Ovary (tissue), 9 donors: Measurements from ENCODE around the gene ATP2B2. TPM values are rescaled to one million over a fixed set of nuclear protein-coding genes. Genes with fewer than 3 reads are reported as not detected.

Experiments
- DNase-seq, 5 donors: peaks; one replicate each; pipeline ENCODE4 v3.0.0-alpha.2; 2019 to 2020
- H3K27ac ChIP-seq, 2 donors: fragments of 200-600 bp; one replicate each; pipeline versions ENCODE4 v1.5.1 to v1.8.0; 2019 to 2022
- H3K27me3 ChIP-seq: fragments of 200-600 bp; one replicate; pipeline ENCODE4 v1.8.0; 2022
- H3K36me3 ChIP-seq: fragments of 200-600 bp; sonication (generic); one replicate; pipeline ENCODE4 v1.5.1; 2019
- H3K4me1 ChIP-seq: one replicate; pipeline ENCODE4 v1.8.1; 2013; ENCODE audit warnings: mild to moderate bottlenecking, moderate library complexity; ENCODE audit not compliant: insufficient read depth
- H3K4me3 ChIP-seq: fragments of 200-600 bp; sonication (generic); one replicate; pipeline ENCODE4 v1.5.1; 2017
- H3K9me3 ChIP-seq, 2 donors: fragments of 200-600 bp in 1 of 2; sonication (generic) in 1 of 2; one replicate each; pipeline versions ENCODE4 v1.5.1 to v1.8.1; 2013 to 2019; ENCODE audit warnings: mild to moderate bottlenecking in 1 of 2, moderate library complexity in 1 of 2
- EP300 ChIP-seq: sonication (generic); formaldehyde crosslinking; IDR thresholded peaks from one replicate; pipeline ENCODE4 v1.6.1; 2017; ENCODE audit warnings: antibody characterized with exemption
- POLR2A ChIP-seq: fragments of 450-650 bp; IDR thresholded peaks from one replicate; pipeline ENCODE4 v1.6.1; 2017; ENCODE audit warnings: antibody characterized with exemption, mild to moderate bottlenecking, moderate library complexity
- WGBS, 3 donors: extraction: QIAGEN DNeasy Blood & Tissue Kit in 1 of 3; methylation state at CpG; one replicate each; pipeline versions ENCODE4 v1.1.5 to v1.1.7; 2013 to 2017; 5-methylcytosine and 5-hydroxymethylcytosine counted together
- intact Hi-C, 4 donors: fragments of 100-400 bp; cut with DNase I; formaldehyde crosslinking; loops; one replicate each; pipeline versions ENCODE4 v1.11.0 to v1.15.1; 2022 to 2023
- polyA plus RNA-seq, 2 donors: library from polyadenylated mRNA; stranded (reverse); fragments of 200-250 nt in 1 of 2; fragments of 350-450 nt in 1 of 2; fragmentation: Illumina TruSeq in 1 of 2; extraction: RNeasy Lipid Tissue Mini Kit (QIAGEN cat#74804) in 1 of 2; gene quantifications; one replicate each; pipeline ENCODE4 v1.2.3, GENCODE V29; 2013 to 2014
- total RNA-seq, 7 donors: library from RNA; depleted of rRNA in 2 of 7; stranded (reverse); fragments of >200 nt in 2 of 7; fragmentation: NEBNext Ultra II Directional in 3 of 7; extraction: Animal tissue kit (Norgen Biotek cat#: 25700) in 3 of 7; gene quantifications; one replicate each; pipeline versions ENCODE4 v1.1.0 to v1.2.4, GENCODE V29; 2016 to 2023
- TF ChIP-seq, protein P1 (sequence below), 3 donors: fragments of 450-650 bp in 2 of 3; fragments of 200-600 bp in 1 of 3; IDR thresholded peaks; one replicate each; pipeline versions ENCODE4 v1.5.1 to v1.8.0; 2016 to 2022; ENCODE audit warnings: antibody characterized with exemption in 3 of 3, mild to moderate bottlenecking in 1 of 3
- donor health status: DM: no; HTN: no; CAD: no; lungs with moderate emphysema.
- donor health status: DM: no; HTN: no; CAD: no.
- donor health status: Bipolar disorder and iron deficiency.
- donor health status: DM: yes; HTN: yes; CAD: no.
- donor health status: DM: no; HTN: no; CAD: no.
- donor health status: DM: yes; HTN: yes; CAD: no.

The ATP2B2 gene
- total and polyA plus RNA-seq, 9 donors = 0.05 to 11.6 (median 0.52) TPM; not detected in 2

GRCh38 chr3:10495003-10495402, 10.4 kb downstream of the ATP2B2 start:
- Histone ChIP-seq H3K9me3 (no peaks in the 10 kb centered on the region), H3K36me3 (no peaks in the 10 kb centered on the region), H3K27ac (no peak overlapping the region), H3K4me1 (no peaks in the 10 kb centered on the region), H3K27me3 (no peaks in the 10 kb centered on the region), H3K4me3 (no peak overlapping the region)
- WGBS, 3 donors = 17 to 25% (median 20%) methylated on average over 4 of the region's 4 CpGs
- no peak for TF ChIP-seq EP300
- TF ChIP-seq, protein P1, sequence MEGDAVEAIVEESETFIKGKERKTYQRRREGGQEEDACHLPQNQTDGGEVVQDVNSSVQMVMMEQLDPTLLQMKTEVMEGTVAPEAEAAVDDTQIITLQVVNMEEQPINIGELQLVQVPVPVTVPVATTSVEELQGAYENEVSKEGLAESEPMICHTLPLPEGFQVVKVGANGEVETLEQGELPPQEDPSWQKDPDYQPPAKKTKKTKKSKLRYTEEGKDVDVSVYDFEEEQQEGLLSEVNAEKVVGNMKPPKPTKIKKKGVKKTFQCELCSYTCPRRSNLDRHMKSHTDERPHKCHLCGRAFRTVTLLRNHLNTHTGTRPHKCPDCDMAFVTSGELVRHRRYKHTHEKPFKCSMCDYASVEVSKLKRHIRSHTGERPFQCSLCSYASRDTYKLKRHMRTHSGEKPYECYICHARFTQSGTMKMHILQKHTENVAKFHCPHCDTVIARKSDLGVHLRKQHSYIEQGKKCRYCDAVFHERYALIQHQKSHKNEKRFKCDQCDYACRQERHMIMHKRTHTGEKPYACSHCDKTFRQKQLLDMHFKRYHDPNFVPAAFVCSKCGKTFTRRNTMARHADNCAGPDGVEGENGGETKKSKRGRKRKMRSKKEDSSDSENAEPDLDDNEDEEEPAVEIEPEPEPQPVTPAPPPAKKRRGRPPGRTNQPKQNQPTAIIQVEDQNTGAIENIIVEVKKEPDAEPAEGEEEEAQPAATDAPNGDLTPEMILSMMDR (IDR thresholded peaks at IDR 0.05) = no peak
- TF ChIP-seq POLR2A = no peak
- DNase-seq = no peak
- intact Hi-C loops = no loop called here

DNA sequence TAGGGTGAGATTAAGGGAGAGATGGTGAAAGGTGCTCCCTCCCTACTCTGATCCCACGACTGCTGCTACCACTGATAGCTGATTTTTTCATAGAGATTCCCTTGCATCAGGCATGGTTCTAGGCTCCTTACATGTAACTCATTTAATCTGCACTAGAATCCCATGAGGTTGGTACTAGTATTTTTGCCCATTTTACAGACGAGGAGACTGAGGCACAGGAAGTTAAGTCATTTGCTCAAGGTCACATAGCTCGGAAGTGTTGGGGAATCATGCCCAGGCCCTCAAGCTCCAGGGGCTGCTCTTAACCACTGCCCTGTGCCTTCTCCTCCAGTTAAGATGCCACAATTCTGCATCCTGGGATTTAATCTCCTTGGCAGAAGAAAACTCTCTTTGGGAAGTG, 11.2 kb downstream of the ATP2B2 start:
- Histone ChIP-seq H3K27ac (no peak overlapping the region), H3K27me3 (no peaks in the 10 kb centered on the region), H3K9me3 (no peaks in the 10 kb centered on the region), H3K4me3 (no peak overlapping the region), H3K36me3 (no peaks in the 10 kb centered on the region), H3K4me1 (no peaks in the 10 kb centered on the region)
- intact Hi-C loops = no loop called here
- TF ChIP-seq, protein P1 (IDR thresholded peaks at IDR 0.05) = no peak
- no peak for TF ChIP-seq EP300
- no peak for TF ChIP-seq POLR2A
- 31 to 44% (median 41%) methylated on average over 3 of the region's 3 CpGs for WGBS, 3 donors
- no peak for DNase-seq

GRCh38 chr3:10493202-10493589, 12.2 kb downstream of the ATP2B2 start:
- intact Hi-C loops = no loop called here
- no peak overlapping the region for H3K4me3 ChIP-seq
- TF ChIP-seq EP300 (no peak), POLR2A (no peak)
- TF ChIP-seq, protein P1 (IDR thresholded peaks at IDR 0.05) = no peak
- no peaks in the 10 kb centered on the region for H3K4me1 ChIP-seq
- no peaks in the 10 kb centered on the region for H3K27me3 ChIP-seq
- no peaks in the 10 kb centered on the region for H3K9me3 ChIP-seq
- 74 to 83% (median 78%) methylated on average over 4 of the region's 4 CpGs for WGBS, 3 donors
- no peak overlapping the region for H3K27ac ChIP-seq
- no peak for DNase-seq
- H3K36me3 ChIP-seq = no peaks in the 10 kb centered on the region

DNA sequence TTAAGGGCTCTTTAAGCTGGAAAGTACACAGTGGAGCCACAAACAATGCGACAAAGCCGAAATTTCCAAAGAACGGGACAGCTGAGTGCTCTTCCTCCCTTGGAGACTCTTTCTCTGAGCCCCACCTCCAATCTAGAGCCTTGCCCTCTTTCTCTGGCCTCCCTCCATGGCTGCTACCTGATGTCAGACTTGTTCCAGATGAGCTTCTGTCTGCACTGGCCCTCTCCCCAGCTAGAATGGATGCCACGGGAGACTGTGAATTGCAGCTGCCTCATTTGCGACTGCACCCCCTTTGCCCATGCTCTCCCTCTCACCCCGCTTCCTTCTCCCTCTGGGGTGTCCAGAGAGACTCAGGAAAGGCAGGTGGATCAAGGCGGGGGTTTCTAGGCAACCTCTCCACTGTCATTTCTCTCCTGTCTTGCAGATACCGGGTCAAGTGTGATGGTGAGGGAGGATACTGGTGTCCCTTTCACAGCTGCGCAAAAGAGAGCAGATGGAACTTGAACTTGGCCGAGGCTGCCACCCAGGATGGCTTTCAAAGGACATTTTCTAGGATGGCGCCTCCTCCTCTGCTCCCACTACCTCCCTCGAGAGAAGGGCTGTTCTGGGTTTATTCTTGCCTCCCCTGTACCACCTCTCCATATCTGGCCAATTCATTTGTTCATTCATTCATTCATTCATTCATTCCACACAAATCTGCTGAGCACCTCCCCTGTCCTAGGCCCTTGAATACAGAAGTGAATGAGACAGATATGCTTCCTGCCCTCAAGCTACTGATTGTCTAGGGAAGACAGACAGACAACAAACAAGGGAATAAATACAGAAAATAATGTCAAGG, 12.8 kb downstream of the ATP2B2 start:
- WGBS, 3 donors = 71 to 76% (median 76%) methylated on average over 12 of the region's 12 CpGs
- DNase-seq = no peak
- Histone ChIP-seq H3K9me3 (no peaks in the 10 kb centered on the region), H3K27ac (no peak overlapping the region), H3K4me1 (no peaks in the 10 kb centered on the region), H3K4me3 (no peak overlapping the region), H3K36me3 (no peaks in the 10 kb centered on the region), H3K27me3 (no peaks in the 10 kb centered on the region)
- TF ChIP-seq EP300 (no peak), POLR2A (no peak)
- TF ChIP-seq, protein P1 (IDR thresholded peaks at IDR 0.05) = no peak
- intact Hi-C loops = no loop called here
